Measurements from ENCODE around the gene GTF2B.
"Not testable (repeated sequence)": the region's sequence is repeated elsewhere in the genome, so short reads cannot be mapped to it uniquely, and the experiment has no call there.

The GTF2B gene

GRCh38 chr1:88883156-88883555, 8.2 kb downstream of the GTF2B start:
- no peak for DNase-seq (ENCODE audit: low read depth)

GRCh38 chr1:88880717-88881116, 10.7 kb downstream of the GTF2B start:
- not testable (repeated sequence) for DNase-seq (ENCODE audit: low read depth)

GRCh38 chr1:88878731-88879130, 12.6 kb downstream of the GTF2B start:
- DNase-seq (ENCODE audit: low read depth): no peak

GRCh38 chr1:88877911-88878310, 13.5 kb downstream of the GTF2B start:
- no peak for DNase-seq (ENCODE audit: low read depth)

- DNase-seq (ENCODE audit: low read depth): no peak
Observed at GRCh38 chr1:88877382-88877825, 14.0 kb downstream of the GTF2B start.

- no peak for DNase-seq (ENCODE audit: low read depth)
Observed at GRCh38 chr1:88876573-88877365, 14.6 kb downstream of the GTF2B start.

GRCh38 chr1:88875595-88875994, 15.8 kb downstream of the GTF2B start:
- DNase-seq (ENCODE audit: low read depth): no peak

- DNase-seq (ENCODE audit: low read depth): no peak
Observed at GRCh38 chr1:88873737-88874349, 17.5 kb downstream of the GTF2B start.

- DNase-seq (ENCODE audit: low read depth): not testable (repeated sequence)
Observed at GRCh38 chr1:88869644-88870043, 21.7 kb downstream of the GTF2B start.

GRCh38 chr1:88867743-88868521, 23.4 kb downstream of the GTF2B start:
- no peak for DNase-seq (ENCODE audit: low read depth)

GRCh38 chr1:88851303-88852063, 39.9 kb downstream of the GTF2B start:
- no peak for DNase-seq (ENCODE audit: low read depth)

GRCh38 chr1:88847643-88848042, 43.7 kb downstream of the GTF2B start:
- no peak for DNase-seq (ENCODE audit: low read depth)

GRCh38 chr1:88825721-88826120, 65.6 kb downstream of the GTF2B start:
- no peak for DNase-seq (ENCODE audit: low read depth)

- DNase-seq (ENCODE audit: low read depth): not testable (repeated sequence)
Observed at GRCh38 chr1:88819642-88820041, 71.7 kb downstream of the GTF2B start.

GRCh38 chr1:88813471-88813870, 77.9 kb downstream of the GTF2B start:
- DNase-seq (ENCODE audit: low read depth): no peak

- no peak for DNase-seq (ENCODE audit: low read depth)
Observed at GRCh38 chr1:88812366-88812765, 79.0 kb downstream of the GTF2B start.

GRCh38 chr1:88803444-88803843, 87.9 kb downstream of the GTF2B start:
- DNase-seq (ENCODE audit: low read depth): no peak

GRCh38 chr1:88802950-88803349, 88.4 kb downstream of the GTF2B start:
- DNase-seq (ENCODE audit: low read depth): no peak
